Measurements from ENCODE around the gene FAM111A. TPM values are rescaled to one million over a fixed set of nuclear protein-coding genes. Genes with fewer than 3 reads are reported as not detected.

The FAM111A gene
- total RNA-seq, 1 experiment from 2014 or later: 20.1 TPM

- no peak overlapping the region for H3K9ac ChIP-seq (ENCODE audit: extremely low read depth, insufficient read length, low read length)
- H3K56ac ChIP-seq (ENCODE audit: insufficient read length, low read depth, low read length): no peak overlapping the region
- no peak overlapping the region for H3K23ac ChIP-seq (ENCODE audit: insufficient read length, low read depth, low read length)
- H3K27me3 ChIP-seq (ENCODE audit: insufficient read depth, low read length): no peaks in the 10 kb centered on the region
- no peak overlapping the region for H2BK20ac ChIP-seq (ENCODE audit: low read depth, low read length, poor library complexity, severe bottlenecking)
- H3K4me2 ChIP-seq (ENCODE audit: insufficient read depth, insufficient read length, low read length): no peak overlapping the region
- no peak overlapping the region for H2BK12ac ChIP-seq (ENCODE audit: insufficient read length, low read depth, low read length)
- no peak overlapping the region for H2AK5ac ChIP-seq (ENCODE audit: insufficient read length, low read length)
- no peak overlapping the region for H2BK5ac ChIP-seq (ENCODE audit: insufficient read length, low read length)
- Mint-ChIP-seq H3K4me1 (no peaks in the 10 kb centered on the region), H3K4me3 (no peak overlapping the region; a peak in 1 of 5 replicates), H3K9me3 (peaks cover 24 to 38% of the 10 kb centered on the region in 2 experiments), H3K27ac (no peak overlapping the region), H3K27me3 (ENCODE audit: low read depth) (no peaks in the 10 kb centered on the region), H3K36me3 (ENCODE audit: insufficient read depth in 1 of 3, low read depth in 3 of 3) (peaks cover 77 to 85% (median 81%) of the 10 kb centered on the region in 3 experiments)
- H3K4me1 ChIP-seq (ENCODE audit: insufficient read depth, low read length): no peaks in the 10 kb centered on the region
- H2AFZ ChIP-seq (ENCODE audit: low read length): no peak overlapping the region
- H3K18ac ChIP-seq (ENCODE audit: insufficient read length, low read depth, low read length): no peak overlapping the region
- no CpG with 5 or more reads among the region's 1 CpG for WGBS (ENCODE audit: extremely low coverage, insufficient read length, low lambda C conversion rate)
- H2BK120ac ChIP-seq (ENCODE audit: low read depth, low read length, poor library complexity, severe bottlenecking): no peak overlapping the region
- no peak for DNase-seq
- no peaks in the 10 kb centered on the region for H3K79me2 ChIP-seq (ENCODE audit: insufficient read depth, low read length)
- no peak overlapping the region for H4K5ac ChIP-seq (ENCODE audit: insufficient read length, low read depth, low read length)
- H3K14ac ChIP-seq (ENCODE audit: insufficient read depth, low read length): no peak overlapping the region
- H3K79me1 ChIP-seq (ENCODE audit: insufficient read depth, low read depth, low read length, poor library complexity, severe bottlenecking): no peaks in the 10 kb centered on the region
- H3K9me3 ChIP-seq (ENCODE audit: control insufficient read depth, low read depth, low read length): peaks cover 14% of the 10 kb centered on the region
- no peak overlapping the region for H3T11ph ChIP-seq (ENCODE audit: low read length)
- no peak overlapping the region for H4K8ac ChIP-seq (replicated peaks; ENCODE audit: insufficient read length, low read depth, low read length)
- no peaks in the 10 kb centered on the region for H4K20me1 ChIP-seq (ENCODE audit: control insufficient read depth, insufficient read depth, insufficient read length)
- no peaks in the 10 kb centered on the region for H3K23me2 ChIP-seq (ENCODE audit: insufficient read length, low read depth, low read length, poor library complexity, severe bottlenecking)
- no peak for TF ChIP-seq CTCF (conservative IDR thresholded peaks at IDR 0.05)
- no peak overlapping the region for H4K91ac ChIP-seq (ENCODE audit: insufficient read length, low read depth, low read length)
- no peak overlapping the region for H2BK15ac ChIP-seq (ENCODE audit: low read depth, low read length)
- H3K4ac ChIP-seq (ENCODE audit: low read depth, low read length): no peak overlapping the region
- H3K27ac ChIP-seq (ENCODE audit: insufficient read length, low read depth, low read length): no peak overlapping the region
Measured at GRCh38 chr11:59115553-59115952, 27.1 kb upstream of the FAM111A start.
